Heart right ventricle (tissue), 16 donors: ENCODE measurements around the gene CC2D1A. TPM values are rescaled to one million over a fixed set of nuclear protein-coding genes. Genes with fewer than 3 reads are reported as not detected.
A peak's percentile ranks its signal among the peaks of the same experiment; 100 is the strongest.

Experiments used
- ATAC-seq, 8 donors: fragments of 200-7000 bp; cut with Tn5 transposase; one replicate each; pipeline ENCODE4 v1.9.1; 2020; ENCODE audit warnings: mild to moderate bottlenecking in 8 of 8, moderate library complexity in 8 of 8, moderate number of reproducible peaks in 1 of 8
- DNase-seq, 2 donors: peaks; one replicate each; pipeline ENCODE4 v3.0.0-alpha.2; 2020
- H3K27ac ChIP-seq, 10 donors: fragments of 200-600 bp; sonication (generic) in 2 of 10; one replicate each; pipeline versions ENCODE4 v1.5.0 to v1.8.0; 2020 to 2022; ENCODE audit warnings: mild to moderate bottlenecking in 3 of 10
- H3K27me3 ChIP-seq, 7 donors: fragments of 200-600 bp; one replicate each; pipeline ENCODE4 v1.8.0; 2021 to 2022; ENCODE audit warnings: mild to moderate bottlenecking in 2 of 7
- H3K36me3 ChIP-seq, 9 donors: fragments of 200-600 bp; sonication (generic) in 1 of 9; one replicate each; pipeline versions ENCODE4 v1.5.0 to v1.8.0; 2020 to 2022; ENCODE audit warnings: mild to moderate bottlenecking in 2 of 9
- H3K4me1 ChIP-seq, 9 donors: fragments of 200-600 bp; sonication (generic) in 1 of 9; one replicate each; pipeline versions ENCODE4 v1.5.0 to v1.8.0; 2020 to 2022; ENCODE audit warnings: mild to moderate bottlenecking in 4 of 9
- H3K4me3 ChIP-seq, 10 donors: fragments of 200-600 bp; sonication (generic) in 2 of 10; one replicate each; pipeline versions ENCODE4 v1.5.0 to v1.8.0; 2020 to 2022; ENCODE audit warnings: mild to moderate bottlenecking in 7 of 10, moderate library complexity in 2 of 10
- H3K9me3 ChIP-seq, 11 donors: fragments of 200-600 bp in 10 of 11; sonication (generic) in 2 of 11; one replicate each; pipeline versions ENCODE4 v1.5.0 to v1.8.0; 2013 to 2022; ENCODE audit warnings: mild to moderate bottlenecking in 2 of 11, control low read depth in 1 of 11, moderate library complexity in 1 of 11
- CTCF ChIP-seq, 9 donors: fragments of 200-600 bp; sonication (generic) in 2 of 9; IDR thresholded peaks; one replicate each; pipeline versions ENCODE4 v1.5.0 to v1.8.0; 2021 to 2022; ENCODE audit warnings: antibody characterized with exemption in 9 of 9, mild to moderate bottlenecking in 5 of 9, moderate library complexity in 1 of 9
- WGBS, 2 donors: extraction: QIAGEN DNeasy Blood & Tissue Kit; methylation state at CpG; one replicate each; pipeline ENCODE4 v1.1.7; 2013; ENCODE audit warnings: inconsistent platforms in 1 of 2; 5-methylcytosine and 5-hydroxymethylcytosine counted together
- intact Hi-C, 10 donors: fragments of 100-400 bp; cut with DNase I; formaldehyde crosslinking; loops; one replicate each; pipeline versions ENCODE4 v1.11.1 to v1.14.2; 2022
- long read RNA-seq, 3 donors: library from polyadenylated mRNA; unstranded; transcript quantifications; one replicate each; pipeline ENCODE4 v2.0.0, GENCODE V29; 2020 to 2021
- polyA plus RNA-seq, 2 donors: library from polyadenylated mRNA; stranded (reverse); fragments of 200-250 nt; gene quantifications; one replicate each; pipeline ENCODE4 v1.2.3, GENCODE V29; 2013
- total RNA-seq, 10 donors: library from RNA; stranded (reverse); fragmentation: NEBNext Ultra II Directional in 3 of 10; extraction: Animal tissue kit (Norgen Biotek cat#: 25700) in 3 of 10; gene quantifications; one replicate each; pipeline versions ENCODE4 v1.2.1 to v1.2.4, GENCODE V29; 2021 to 2023
- donor health status: Arrhythmogenic right ventricular cardiomyopathy.
- donor health status: ischemic (EF 13 %, LVEDD 7.1; RV severe dilation, severe dysfunction).
- donor health status: healthy with polysubstance abuse.
- donor health status: DM: no; HTN: yes; CAD: no.
- donor health status: DM: no; HTN: no; CAD: no.
- donor health status: ischemic (EF 25% LVEDD 6.9; RV normal size, moderate dysfunction).
- donor health status: ischemic (EF 25% LVEDD 5.7; RV mildly dilated, moderate dysfunction).
- donor health status: healthy.
- donor health status: DM: yes; HTN: yes; CAD: no.
- donor health status: Ischemic cardiomyopathy.
- donor health status: ischemic (EF 35%, LVEDD 5.7; RV mildly dilated, moderate dysfunction).
- donor health status: nonischemic (EF 11% LVEDD 7.7; RV severe dilation, severe dysfunction).
- donor health status: DM: yes; HTN: yes; CAD: no.
- donor health status: PGD.
- donor health status: ischemic (EF 29% LVEDD 5.4; RV normal size, mild dysfunction).
- donor health status: nonischemic (EF 23%, LVEDD 6.1; RV moderate dilation, normal function).

The CC2D1A gene
- 10 to 100 TPM; 13.2 to 30.2 (median 19.0) TPM for total RNA-seq
- 10 to 100 TPM; 16.5 to 49.8 TPM for polyA plus RNA-seq
- long read RNA-seq, donor 1, transcript CC2D1A-201 (29 exons, 3,581 nt) = major isoform, 5 of 34 reads
- long read RNA-seq, donor 1, partial matches to known transcripts = 16 of 34 reads
- long read RNA-seq, donor 1, other reads (novel, unspliced or antisense) = 13 of 34 reads
- long read RNA-seq, donor 2, partial matches to known transcripts = 23 of 31 reads
- long read RNA-seq, donor 2, other reads (novel, unspliced or antisense) = 6 of 31 reads
- long read RNA-seq, donor 3, partial matches to known transcripts = 18 of 25 reads
- long read RNA-seq, donor 3, other reads (novel, unspliced or antisense) = 7 of 25 reads

GRCh38 chr19:13905634-13906520 lies at the start of gene CC2D1A, which contains the start of gene BRME1:
Gene CC2D1A (plus strand): TSS chr19:13906201. CDS start chr19:13906442, 241 bp downstream.
Gene BRME1 (minus strand): TSS chr19:13906117. CDS start chr19:13904892, 1,225 bp downstream.
- intact Hi-C loops = loop anchor here in 1 of 10 donors (1.0 kb wide), 1 partner anchor 46 kb away; the partner anchor contains the start of gene DCAF15
- Histone ChIP-seq H3K4me3 (peak within 1 kb of the TSS; percentile 77 to 97 (median 85)), H3K27me3 (no peaks in the 10 kb centered on the region), H3K4me1 (peaks cover 0 to 21% (median 16%) of the 10 kb centered on the region in 9 donors), H3K27ac (peak within 1 kb of the TSS in 9 of 10 donors; percentile 33 to 87 (median 69)), H3K9me3 (no peaks in the 10 kb centered on the region), H3K36me3 (peaks cover 0 to 27% (median 8%) of the 10 kb centered on the region in 9 donors)
- ATAC-seq = peak; percentile 98 to 100 (median 99)
- TF ChIP-seq CTCF (IDR thresholded peaks at IDR 0.05) = peak in 2 of 9 donors; percentile 12 to 23
- peak; percentile 93 to 95 for DNase-seq
- WGBS, 2 donors = 3 to 4% methylated on average over 80 to 86 of the region's 86 CpGs

- 53 to 55% methylated on average over 2 of the region's 2 CpGs for WGBS, 2 donors
- intact Hi-C loops = no loop called here
These were observed 49.5 kb upstream of the CC2D1A start for GRCh38 chr19:13856497-13856896.

GRCh38 chr19:13859361-13859880 lies 46.6 kb upstream of the CC2D1A start:
- intact Hi-C loops = no loop called here
- H3K27me3 ChIP-seq = peaks cover 0 to 7% (median 0%) of the 10 kb centered on the region in 7 donors
- no peaks in the 10 kb centered on the region for H3K36me3 ChIP-seq
- ATAC-seq = no peak
- DNase-seq = no peak
- H3K27ac ChIP-seq = no peak overlapping the region
- no peak overlapping the region for H3K4me3 ChIP-seq
- peaks cover 4 to 30% (median 15%) of the 10 kb centered on the region in 9 donors for H3K4me1 ChIP-seq
- no peaks in the 10 kb centered on the region for H3K9me3 ChIP-seq
- WGBS, 2 donors = 97 to 98% methylated on average over 3 of the region's 3 CpGs
- peak in 2 of 9 donors; percentile 6 to 18 for TF ChIP-seq CTCF (IDR thresholded peaks at IDR 0.05)

More at GRCh38 chr19:13856497-13856896, 49.5 kb upstream of the CC2D1A start:
- no peak for DNase-seq
- Histone ChIP-seq H3K27ac (no peak overlapping the region), H3K9me3 (no peaks in the 10 kb centered on the region), H3K27me3 (no peaks in the 10 kb centered on the region), H3K4me3 (no peak overlapping the region), H3K36me3 (no peaks in the 10 kb centered on the region), H3K4me1 (peaks cover 2 to 14% (median 11%) of the 10 kb centered on the region in 9 donors)
- ATAC-seq = no peak
- TF ChIP-seq CTCF (IDR thresholded peaks at IDR 0.05) = no peak
